Measurements from ENCODE around the gene ZNF211. TPM values are rescaled to one million over a fixed set of nuclear protein-coding genes. Genes with fewer than 3 reads are reported as not detected.

ZNF211 gene
- 17.7 TPM for total RNA-seq

DNA sequence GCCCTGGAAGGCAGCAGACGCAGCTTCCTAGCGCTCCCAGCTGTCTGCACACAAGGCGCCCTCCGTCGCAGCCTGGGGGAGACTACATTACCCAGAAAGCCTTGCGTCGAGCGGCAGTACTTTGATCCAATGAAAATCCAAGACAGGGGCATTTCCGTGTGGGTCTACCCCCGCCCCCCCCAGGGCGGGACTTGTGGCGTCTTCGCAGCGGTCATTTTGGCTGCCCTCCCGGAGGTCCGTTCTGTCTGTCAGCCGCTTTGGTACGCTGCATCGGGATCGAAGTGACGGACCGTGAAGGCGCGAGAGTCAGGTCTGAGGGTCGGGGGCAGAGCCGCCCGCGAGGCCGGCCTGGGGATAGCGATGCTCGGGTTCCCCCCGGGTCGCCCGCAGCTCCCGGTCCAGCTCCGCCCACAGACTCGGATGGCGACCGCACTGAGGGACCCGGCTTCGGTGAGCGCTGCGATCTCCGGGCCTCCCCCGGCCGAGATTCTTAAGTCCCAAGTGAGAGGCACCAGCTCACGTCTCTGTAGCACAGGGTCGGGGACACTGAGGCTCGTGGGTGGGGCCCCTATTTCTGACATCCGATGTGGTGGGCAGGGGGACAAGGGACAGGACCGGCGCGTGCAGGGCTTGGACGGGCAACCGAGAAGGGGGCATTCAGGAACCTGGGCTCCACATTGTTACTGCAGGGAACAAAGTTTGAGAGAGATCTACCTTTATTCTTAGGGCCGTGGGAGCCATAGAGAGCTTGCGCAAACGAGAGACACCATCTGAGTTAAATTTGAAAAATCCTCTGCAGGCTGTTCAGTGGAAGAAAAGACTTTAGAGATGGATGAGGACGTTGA, at the start of gene ZNF211:
Gene ZNF211 (plus strand): TSS at position 182 of the 845 bp plus-strand sequence. CDS start 179 bp downstream, at position 361.
- DNase-seq = peak; percentile 87

DNA sequence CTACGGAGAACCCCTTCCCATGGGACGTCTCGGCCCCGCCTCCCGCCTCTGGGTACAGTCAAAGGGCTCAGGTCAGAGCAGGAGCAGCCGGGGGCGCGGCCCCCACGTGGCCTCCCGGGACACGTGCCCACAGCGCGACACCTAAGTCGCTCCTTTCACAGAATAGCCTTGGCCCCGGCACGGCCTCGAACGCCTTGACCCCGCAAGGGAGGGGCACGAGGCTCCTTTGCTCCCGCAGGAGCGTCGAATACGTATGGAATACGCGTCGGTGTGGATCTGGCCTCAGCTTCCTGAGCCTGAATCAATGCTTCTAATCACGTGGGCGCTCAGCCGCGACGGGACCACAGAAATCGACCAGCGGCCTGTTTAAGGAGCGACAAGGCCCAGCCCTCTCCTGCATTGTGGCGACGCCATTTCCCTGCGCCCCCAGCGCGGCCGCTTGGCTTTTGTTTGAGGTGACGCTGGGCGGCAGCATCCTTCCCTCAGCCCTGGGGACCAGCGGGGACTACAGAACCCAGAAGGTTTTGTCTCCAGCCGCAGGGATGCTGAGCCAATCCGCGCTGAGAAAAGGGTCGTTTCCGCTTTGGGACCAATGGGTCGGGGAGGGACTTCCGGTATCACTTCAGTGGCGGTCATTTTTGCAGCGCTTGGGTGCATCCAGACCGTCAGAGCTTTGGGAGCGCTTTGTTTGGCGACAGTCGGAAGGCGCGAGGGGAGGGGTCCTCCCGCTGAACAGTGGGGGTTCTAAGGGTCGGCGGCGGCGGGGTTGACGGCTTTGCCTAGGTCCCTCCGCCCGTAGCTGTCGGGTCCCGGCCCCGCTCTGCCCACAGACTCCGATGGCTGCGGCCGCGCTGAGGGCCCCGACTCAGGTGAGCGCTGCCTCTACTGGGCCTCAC, 49.2 kb upstream of the ZNF211 start, which contains the start of gene ZIK1:
Gene ZIK1 (plus strand): TSS at position 625 of the 896 bp plus-strand sequence. CDS start 212 bp downstream, at position 837.
- peak; percentile 93 for DNase-seq

DNA sequence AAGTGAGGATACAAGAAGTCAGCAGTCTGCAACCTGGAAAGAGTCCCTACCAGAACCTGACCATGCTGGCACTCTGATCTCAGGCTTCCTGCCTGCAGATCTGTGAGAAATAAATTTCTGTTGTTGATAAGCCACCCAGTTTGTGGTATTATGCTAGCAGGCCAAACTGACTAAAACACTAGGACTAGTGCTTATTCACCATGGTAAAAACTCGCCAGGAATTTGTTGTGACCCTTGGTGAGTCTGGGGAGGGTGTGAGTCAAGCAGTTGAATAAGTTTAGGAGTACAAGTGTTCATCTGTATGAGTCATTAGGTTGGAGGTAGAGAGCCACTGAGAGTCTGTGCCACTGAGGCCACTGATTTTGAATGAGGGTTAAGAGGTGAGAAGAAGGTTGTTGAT, 45.4 kb upstream of the ZNF211 start:
- no peak for DNase-seq

DNA sequence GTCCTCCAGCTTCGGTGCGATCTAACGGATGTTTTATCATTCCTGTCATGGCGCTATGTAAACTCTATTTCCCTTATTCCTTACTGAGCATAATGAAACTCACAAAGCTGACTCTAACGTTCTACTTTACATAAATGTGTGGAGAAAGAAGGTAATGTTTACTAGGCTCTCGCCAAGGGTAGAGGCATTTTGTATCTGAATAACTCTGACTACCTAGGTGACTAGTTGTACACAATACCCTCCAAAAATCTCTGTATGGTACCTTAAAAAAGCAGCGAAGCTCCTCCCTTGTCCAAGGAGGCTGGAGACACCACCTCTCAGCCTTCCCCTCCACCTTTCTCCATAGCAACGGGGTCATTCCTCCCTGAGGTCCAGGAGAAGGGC, 33.6 kb upstream of the ZNF211 start:
- DNase-seq = no peak

DNA sequence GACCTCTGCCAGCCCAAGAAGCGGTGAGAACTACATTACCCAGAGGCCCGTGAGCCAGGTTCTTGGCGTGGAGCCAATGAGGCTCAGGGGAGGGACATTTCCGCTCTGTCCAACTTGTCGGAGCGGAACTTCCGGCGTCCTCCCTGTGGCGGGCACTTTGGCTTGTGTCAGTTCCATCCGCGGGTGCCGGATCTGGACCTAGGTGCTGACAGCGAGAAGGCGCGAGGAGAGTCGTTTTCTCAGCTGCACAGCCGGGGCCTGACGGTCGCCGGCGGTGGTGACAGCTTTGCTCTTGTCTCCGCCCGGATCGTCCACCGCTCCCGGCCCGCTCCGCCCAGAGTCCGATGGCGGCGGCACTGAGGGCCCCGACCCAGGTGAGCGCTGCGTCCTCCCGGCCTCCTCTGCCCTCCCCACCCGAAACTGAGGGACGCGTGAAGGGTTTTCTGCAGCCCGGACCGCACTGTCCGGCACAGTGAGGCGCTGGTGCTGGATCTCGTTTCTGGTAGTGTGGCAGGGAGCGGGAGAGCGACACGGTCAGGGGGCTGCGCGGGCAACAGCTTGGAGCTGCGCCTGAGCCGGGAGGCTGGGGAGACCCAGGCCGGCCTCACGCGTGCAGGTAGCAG, 33.1 kb upstream of the ZNF211 start, which contains the start of gene ZNF530:
Gene ZNF530 (plus strand): TSS at position 125 of the 623 bp plus-strand sequence. CDS start 4,461 bp downstream, outside the sequence.
- DNase-seq = peak; percentile 90

DNA sequence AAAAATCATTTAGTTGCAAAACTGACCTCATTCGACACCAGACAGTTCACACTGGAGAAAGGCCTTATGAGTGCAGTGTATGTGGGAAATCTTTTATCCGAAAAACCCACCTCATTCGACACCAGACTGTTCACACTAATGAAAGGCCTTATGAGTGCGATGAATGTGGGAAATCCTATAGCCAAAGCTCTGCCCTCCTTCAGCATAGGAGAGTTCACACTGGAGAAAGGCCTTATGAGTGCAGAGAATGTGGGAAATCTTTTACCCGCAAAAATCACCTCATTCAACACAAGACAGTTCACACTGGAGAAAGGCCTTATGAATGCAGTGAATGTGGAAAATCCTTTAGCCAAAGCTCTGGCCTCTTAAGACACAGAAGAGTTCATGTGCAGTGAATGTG, 26.0 kb upstream of the ZNF211 start:
- no peak for DNase-seq

DNA sequence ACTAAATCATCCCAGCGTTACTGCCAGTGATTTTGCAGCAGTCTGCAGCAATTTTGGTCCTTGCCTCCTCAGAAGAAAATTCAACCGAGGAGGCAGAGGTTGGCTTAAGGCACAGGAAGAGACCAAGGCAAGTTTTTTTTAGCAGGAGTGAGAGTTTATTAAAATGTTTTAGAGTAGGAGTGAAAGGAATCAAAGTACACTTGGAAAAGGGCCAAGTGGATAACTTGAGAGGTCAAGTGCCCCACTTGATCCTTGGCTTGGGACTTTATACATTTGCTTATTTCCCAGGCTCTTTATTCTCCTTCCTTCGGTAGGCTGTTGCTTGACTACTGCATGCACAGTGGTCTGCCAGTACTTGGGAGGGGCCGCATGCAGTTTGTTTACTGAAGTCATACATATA, 21.9 kb upstream of the ZNF211 start:
- DNase-seq = no peak

DNA sequence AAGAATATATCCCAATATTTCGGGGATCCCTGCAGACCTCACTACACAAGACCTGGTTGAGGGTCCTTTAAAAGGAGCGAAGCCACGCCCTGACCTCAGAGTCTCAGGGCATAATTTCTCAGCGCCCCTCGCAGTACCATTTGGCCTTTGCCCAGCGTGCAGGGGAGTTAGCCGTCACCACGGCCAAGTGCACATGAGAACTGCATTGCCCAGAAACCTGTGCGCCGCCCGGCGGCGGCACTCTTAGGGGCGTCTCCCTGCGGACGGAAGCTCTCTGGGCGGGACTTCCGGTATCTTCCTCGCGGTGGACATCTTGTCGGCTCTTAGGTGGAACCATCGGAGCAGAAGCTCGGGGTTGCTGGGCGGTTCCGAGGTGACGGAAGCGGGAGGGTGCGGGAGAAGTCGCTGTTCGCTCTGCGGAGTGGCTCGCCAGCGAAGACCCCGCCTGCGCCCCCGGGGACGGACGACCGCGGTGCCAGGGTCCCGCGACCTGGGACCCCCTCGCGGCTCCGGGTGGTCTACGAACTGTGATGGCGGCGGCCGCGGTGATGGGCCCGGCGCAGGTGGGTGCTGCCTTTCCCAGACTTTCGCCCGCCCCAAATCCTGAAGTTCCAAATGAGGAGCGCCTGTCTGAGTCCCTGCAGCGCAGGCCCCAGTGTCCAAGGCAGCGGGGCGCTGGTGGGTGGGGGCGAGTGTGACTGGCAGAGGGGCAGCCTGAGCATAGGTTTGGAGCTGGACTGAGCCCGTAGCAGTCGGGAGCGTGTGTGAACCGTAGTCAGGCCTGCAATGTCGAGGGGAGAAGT, 18.8 kb upstream of the ZNF211 start, which contains the start of gene ZNF134:
Gene ZNF134 (plus strand): TSS at position 302 of the 803 bp plus-strand sequence. CDS start 5,227 bp downstream, outside the sequence.
- peak; percentile 84 for DNase-seq

DNA sequence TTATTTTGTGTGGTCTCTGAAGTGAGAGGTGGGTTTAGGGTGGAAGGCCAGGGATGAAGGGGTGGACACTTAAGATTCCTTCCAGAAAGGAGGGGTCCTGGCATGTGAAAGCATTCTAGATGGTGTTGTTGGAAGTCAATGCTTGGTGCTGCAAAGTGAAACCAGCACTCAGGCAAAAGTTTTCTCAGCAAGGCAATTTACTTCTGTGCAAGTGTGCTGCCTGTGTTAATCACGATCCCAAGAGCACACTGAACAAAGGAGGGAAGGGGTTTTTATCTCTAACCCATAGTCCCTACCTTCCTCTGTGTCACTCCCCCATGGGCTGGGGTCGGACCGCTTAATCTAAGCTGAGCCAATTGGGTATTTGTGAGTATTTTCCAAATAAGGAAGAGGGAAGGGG, 17.6 kb upstream of the ZNF211 start:
- no peak for DNase-seq

DNA sequence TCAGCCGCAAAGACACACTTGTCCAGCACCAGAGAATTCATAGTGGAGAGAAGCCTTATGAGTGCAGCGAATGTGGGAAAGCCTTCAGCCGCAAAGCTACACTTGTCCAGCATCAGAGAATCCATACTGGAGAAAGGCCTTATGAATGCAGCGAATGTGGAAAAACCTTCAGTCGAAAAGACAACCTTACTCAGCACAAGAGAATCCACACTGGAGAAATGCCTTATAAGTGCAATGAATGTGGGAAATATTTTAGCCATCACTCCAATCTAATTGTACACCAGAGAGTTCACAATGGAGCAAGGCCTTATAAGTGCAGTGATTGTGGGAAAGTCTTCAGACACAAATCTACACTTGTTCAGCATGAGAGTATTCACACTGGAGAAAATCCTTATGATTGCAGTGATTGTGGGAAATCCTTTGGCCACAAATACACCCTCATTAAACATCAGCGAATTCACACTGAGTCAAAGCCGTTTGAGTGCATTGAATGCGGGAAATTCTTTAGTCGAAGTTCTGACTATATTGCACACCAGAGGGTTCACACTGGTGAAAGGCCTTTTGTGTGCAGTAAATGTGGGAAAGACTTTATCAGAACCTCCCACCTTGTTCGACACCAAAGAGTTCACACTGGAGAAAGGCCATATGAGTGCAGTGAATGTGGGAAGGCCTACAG, 12.2 kb upstream of the ZNF211 start:
- no peak for DNase-seq

DNA sequence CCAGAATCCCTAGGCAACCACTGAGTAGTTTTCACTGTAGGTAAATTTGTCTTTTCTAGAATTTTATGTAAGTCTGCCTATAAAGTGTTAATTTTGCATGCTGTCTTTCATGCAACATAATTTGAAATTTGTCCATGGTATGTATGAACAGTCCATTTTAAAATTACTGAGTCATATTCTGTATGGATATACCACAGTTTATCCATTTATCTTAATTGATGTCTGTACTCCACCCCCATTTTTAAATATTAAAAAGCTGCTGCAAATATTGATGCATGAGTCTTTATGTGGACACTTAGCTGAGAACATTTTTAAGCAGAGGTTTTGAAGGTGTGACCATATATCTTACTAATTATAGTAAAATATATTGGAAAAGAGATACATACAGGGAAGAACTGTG, 9.9 kb upstream of the ZNF211 start:
- no peak for DNase-seq

DNA sequence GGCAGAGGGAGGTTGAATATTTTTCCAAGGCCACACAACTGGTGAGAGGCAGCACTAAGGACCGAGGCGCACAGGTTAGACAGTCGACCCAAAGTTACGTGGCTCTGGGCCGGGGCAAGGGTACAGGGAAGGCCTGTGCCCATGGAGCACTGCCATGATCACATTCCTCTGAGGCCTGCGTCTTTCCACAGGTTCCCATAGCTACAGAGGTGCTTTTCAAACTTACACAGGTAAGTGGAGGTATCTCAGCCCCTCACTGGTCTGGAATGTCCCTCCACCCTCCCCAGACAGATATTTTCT, 814 bp downstream of the ZNF211 start:
- no peak for DNase-seq

DNA sequence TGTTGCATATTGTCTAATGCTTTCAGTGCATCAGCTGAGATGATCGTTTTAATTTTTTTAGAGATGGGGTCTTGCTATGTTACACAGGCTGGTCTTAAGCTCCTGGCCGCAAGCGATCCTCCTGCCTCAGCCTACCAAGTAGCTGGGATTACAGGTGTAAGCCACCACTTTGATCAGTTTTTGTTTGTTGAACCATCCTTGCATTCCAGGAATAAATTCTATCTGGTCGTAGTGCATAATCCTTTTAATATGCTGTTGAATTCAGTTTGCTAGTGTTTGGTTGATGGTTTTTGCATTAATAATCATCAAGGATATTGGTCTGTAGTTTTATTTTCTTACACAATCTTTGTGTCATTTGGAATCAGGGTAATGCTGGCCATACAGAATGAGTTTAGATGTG, 4.4 kb downstream of the ZNF211 start:
- no peak for DNase-seq

DNA sequence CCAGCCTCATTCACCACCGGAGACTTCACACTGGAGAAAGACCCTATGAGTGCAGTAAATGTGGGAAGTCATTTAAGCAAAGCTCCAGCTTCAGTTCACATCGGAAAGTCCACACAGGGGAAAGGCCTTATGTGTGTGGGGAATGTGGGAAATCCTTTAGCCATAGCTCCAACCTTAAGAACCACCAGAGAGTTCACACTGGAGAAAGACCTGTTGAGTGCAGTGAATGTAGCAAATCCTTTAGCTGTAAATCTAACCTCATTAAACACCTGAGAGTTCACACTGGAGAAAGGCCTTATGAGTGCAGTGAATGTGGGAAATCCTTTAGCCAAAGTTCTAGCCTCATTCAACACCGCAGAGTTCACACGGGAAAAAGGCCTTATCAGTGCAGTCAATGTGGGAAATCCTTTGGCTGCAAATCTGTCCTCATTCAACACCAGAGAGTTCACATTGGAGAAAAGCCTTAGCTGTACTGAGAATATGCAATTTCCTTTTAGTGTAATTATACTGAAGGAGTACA, 8.8 kb downstream of the ZNF211 start:
- no peak for DNase-seq

DNA sequence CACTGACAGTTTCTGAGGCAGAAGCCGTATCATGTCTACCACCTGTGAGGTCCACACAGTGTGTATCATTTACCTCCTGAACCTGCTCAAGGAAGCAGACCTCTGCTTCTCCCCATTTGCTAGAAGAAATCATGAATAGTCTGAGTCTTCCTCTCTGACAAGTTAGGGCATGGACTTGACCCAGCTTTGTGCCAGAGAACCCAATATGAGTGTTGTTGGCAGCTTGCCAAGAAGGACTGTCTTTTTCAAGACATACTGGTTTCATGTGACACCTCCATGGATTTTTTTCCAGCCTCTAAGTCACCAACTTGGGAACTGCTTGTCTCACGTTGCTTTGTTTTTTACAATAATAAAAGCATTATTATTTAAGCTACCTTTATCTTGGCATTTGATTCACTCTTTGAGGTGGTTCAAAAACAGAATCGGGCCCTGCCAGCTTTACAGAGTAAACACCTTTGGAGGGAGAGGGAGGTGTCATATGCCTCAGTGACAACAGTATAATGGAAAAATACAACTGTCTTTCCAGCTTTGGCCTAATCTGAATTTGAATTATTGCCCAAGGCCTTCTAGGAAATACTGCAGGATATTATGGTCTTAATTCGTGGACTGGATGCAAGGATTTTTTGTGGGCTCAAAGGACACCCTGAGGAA, 9.6 kb downstream of the ZNF211 start:
- DNase-seq = no peak

DNA sequence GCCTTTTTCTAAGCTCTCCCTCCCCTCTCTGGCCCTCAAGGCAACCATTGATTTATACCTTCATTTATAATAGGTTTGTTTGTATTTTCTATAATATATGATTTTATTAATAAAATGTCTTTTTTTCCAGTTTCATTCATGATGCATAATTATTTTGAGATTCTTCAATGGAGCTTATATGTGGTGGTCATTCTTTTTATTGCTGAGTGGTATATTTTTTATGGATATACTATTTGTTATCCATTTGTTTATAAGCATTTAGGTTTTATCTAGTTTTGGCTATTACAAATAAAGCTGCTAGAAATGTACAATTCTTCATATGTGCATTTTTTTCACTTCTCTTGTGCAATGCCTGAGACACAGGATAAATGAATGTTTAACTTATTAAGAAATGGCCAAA, 10.8 kb downstream of the ZNF211 start:
- DNase-seq = no peak

DNA sequence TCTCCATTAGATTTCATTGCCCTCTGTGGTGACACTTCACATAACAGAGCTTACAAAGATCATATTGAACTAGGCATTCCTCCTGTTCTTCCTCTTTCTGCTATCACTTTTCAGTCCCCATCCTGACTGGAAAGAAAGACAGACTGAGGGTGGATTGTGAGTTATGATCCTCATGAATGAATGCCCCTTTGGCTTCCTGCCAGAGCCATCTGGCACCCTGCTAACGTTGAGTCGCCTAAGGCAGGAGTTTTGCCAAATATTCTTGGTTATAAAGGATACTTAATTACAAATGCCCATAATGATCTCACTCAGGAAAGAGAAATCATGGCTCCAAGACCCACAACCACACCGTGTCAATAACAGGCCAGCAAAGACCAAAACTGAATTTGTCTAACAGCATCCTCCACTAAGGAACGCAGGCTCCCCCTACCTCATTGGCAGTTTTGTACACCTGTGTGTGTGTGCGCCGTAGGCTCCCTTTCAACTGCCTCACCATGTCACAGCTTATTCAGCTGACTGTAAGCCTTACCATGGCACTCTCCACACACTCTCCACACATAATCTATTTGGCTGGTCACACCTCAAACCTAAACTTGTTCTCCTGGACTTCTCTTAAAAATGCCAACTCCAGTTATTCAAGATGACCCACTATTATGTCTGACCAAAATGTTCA, 15.5 kb downstream of the ZNF211 start:
- DNase-seq = no peak

DNA sequence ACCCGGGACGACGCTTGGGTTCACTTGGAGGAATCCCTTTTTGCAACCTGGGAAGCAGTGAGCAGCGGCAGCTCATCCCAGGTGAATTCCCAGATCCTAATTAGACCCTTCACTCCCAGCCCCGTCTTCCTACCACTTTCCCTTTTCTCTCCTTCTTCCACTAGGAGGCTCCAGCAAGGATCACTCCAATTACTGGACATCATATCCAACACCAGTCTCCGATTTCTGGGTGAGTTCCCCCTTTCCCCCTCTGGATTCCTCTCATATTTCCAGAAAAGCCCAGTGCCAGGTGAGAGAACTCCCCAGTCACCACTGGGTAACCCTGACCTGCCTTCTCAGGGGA, 18.7 kb downstream of the ZNF211 start:
- no peak for DNase-seq

DNA sequence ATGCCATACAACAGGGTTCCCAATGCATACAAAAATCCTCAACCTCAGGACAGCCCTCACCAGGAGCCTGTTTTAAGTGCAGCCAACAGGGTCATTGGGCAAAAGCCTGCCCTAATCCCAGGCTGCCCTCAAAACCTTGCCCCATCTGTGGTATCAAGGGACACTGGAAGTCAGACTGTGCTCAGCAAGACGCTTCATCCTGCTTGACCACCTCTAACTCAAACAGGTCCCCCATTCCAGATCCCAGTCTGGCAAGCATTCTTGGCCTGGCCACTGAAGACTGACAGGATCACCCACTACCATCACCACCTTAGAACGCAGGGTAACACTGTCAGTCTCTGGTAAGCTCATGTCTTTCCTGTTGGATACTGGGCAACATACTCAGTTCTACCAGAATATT, 20.7 kb downstream of the ZNF211 start:
- DNase-seq = no peak

DNA sequence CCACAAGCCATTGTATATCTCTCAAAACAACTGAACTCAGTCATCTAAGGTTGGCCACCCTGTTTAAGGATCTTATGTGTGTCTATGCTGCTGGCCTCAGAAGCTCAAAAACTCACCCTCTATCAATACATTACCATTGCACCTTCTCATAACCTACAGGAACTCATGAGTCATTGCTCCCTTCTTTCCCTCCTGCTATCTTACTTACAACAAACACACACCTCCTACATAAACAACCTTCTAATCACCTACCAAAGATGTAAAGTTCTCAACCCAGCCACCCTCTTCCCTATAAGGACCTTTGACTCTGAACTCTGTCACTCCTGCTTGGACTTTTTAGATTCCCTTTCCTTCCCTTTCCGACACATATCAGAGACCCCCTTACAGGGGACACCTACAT, 22.5 kb downstream of the ZNF211 start:
- DNase-seq = no peak
